ENCODE data around the gene MSI2.

- TF ChIP-seq EZH2 (IDR thresholded peaks at IDR 0.05; ENCODE audit: borderline replicate concordance, insufficient read depth, low read depth, low read length, poor library complexity, severe bottlenecking) = no peak
- no peak for TF ChIP-seq CTCF (IDR thresholded peaks at IDR 0.05)
Measured at GRCh38 chr17:57309479-57309878, 53.2 kb downstream of the MSI2 start.

Data from B cell (primary cell).